HG03571 (cell line): Measurements from ENCODE around the gene PCDHGA3.
"Not testable (repeated sequence)": the region's sequence is repeated elsewhere in the genome, so short reads cannot be mapped to it uniquely, and the experiment has no call there.

ENCODE experiments used
- ATAC-seq: cut with Tn5 transposase; IDR thresholded peaks from one replicate; pipeline ENCODE4 v1.9.1; 2021; ENCODE audit not compliant: unreplicated experiment

Gene PCDHGA3

DNA sequence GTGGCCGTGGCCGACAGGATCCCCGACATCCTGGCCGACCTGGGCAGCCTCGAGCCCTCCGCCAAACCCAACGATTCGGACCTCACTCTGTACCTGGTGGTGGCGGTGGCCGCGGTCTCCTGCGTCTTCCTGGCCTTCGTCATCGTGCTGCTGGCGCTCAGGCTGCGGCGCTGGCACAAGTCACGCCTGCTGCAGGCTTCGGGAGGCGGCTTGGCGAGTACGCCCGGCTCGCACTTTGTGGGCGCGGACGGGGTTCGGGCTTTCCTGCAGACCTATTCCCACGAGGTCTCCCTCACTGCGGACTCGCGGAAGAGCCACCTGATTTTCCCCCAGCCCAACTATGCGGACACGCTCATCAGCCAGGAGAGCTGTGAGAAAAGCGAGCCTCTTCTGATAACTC is 2.4 kb downstream of the PCDHGA3 start:
- ATAC-seq, result not testable (repeated sequence)

DNA sequence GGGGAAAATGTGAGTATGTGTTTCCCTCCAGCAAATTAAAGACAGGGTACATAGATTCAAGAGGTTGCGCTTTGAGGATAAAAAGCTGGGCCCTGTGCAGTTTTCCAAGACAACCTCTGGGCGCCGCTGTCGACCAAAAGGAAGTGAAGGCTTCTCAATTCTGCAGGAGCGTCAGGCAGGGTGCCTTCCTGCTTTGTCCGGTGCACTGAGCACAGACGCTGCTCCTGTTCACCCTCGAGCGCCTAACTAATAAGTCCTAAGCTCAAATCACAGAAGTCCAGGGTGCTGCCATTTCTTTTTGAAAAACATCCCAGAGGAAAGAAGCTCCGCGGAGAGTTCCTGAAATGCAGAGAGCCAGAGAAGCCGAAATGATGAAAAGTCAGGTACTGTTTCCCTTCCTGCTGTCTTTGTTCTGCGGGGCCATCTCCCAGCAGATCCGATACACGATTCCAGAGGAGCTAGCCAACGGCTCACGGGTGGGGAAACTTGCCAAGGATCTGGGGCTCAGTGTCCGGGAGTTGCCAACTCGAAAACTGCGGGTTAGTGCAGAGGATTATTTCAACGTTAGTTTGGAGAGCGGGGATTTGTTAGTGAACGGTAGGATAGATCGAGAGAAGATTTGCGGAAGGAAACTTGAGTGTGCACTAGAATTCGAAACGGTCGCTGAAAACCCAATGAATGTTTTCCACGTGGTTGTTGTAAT is 6.4 kb downstream of the PCDHGA3 start, which contains the start of gene PCDHGB1:
PCDHGB1 (plus strand) TSS at position 183 of the 703 bp plus-strand sequence; CDS start at position 345, 162 bp downstream.
- no peak for ATAC-seq

DNA sequence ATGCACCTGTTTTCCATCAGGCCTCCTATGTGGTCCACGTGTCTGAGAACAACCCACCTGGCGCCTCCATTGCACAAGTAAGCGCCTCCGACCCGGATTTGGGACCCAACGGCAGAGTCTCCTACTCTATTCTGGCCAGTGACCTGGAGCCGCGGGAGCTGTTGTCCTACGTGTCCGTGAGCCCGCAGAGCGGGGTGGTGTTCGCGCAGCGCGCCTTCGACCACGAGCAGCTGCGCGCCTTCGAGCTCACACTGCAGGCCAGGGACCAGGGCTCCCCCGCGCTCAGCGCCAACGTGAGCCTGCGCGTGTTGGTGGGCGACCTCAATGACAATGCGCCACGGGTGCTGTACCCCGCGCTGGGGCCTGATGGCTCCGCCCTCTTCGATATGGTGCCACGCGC is 8.0 kb downstream of the PCDHGA3 start:
- no peak for ATAC-seq

DNA sequence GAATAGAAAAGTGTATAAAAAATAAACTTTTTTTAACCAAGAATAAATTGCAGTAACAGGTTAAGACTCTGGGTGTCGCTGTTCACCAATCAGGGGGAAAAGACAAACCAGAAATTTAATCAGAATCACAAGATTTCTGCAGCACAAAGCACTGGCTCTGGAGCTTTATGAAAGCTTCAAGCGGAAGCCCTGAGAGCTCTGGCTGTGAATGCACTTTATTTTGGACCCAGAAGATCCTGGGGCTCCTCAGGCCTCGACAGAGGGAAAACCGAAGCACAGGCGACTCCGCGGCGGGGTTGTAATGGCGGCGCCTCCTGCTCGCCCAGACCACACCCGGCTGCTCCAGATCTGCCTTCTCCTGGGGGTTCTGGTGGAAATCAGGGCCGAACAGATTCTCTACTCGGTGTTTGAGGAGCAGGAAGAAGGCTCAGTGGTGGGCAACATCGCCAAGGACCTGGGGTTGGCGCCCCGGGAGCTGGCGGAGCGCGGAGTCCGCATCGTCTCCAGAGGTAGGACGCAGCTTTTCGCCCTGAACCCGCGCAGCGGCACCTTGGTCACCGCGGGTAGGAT is 11.4 kb downstream of the PCDHGA3 start, which contains the start of gene PCDHGA4:
PCDHGA4 (plus strand) TSS at position 122 of the 570 bp plus-strand sequence; CDS start at position 209, 87 bp downstream.
- ATAC-seq, result no peak

DNA sequence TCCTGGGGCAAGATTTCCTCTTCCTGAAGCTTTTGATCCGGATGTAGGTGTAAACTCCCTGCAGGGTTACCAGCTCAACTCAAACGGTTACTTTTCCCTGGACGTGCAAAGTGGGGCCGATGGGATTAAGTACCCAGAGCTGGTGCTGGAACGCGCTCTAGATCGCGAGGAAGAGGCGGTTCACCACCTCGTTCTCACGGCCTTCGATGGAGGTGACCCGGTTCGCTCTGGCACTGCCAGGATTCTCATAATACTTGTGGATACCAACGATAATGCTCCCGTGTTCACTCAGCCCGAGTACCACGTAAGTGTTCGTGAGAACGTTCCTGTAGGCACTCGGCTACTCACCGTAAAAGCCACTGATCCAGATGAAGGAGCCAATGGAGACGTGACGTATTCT is 12.0 kb downstream of the PCDHGA3 start:
- no peak for ATAC-seq

DNA sequence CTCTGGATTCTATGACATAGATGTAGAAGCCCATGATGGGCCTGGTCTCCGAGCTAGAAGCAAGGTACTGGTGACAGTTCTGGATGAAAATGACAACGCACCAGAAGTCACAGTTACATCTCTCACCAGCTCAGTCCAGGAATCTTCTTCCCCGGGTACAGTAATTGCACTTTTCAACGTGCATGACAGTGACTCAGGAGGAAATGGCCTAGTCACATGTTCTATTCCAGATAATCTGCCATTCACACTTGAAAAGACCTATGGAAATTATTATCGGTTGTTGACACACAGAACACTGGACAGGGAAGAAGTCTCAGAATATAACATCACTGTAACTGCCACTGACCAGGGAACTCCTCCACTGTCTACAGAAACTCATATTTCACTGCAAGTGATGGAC is 12.5 kb downstream of the PCDHGA3 start:
- no peak for ATAC-seq

DNA sequence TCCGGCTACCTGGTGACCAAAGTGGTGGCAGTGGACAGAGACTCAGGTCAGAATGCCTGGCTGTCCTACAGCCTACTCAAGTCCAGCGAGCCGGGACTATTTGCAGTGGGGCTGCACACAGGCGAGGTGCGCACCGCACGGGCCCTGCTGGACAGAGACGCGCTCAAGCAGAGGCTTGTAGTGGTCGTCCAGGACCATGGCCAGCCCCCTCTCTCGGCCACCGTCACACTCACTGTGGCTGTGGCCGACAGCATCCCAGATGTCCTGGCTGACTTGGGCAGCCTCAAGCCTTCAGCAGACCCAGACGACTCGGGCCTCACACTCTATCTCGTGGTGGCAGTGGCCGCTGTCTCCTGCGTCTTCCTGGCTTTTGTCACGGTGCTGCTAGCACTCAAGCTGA is 13.3 kb downstream of the PCDHGA3 start:
- no peak for ATAC-seq

DNA sequence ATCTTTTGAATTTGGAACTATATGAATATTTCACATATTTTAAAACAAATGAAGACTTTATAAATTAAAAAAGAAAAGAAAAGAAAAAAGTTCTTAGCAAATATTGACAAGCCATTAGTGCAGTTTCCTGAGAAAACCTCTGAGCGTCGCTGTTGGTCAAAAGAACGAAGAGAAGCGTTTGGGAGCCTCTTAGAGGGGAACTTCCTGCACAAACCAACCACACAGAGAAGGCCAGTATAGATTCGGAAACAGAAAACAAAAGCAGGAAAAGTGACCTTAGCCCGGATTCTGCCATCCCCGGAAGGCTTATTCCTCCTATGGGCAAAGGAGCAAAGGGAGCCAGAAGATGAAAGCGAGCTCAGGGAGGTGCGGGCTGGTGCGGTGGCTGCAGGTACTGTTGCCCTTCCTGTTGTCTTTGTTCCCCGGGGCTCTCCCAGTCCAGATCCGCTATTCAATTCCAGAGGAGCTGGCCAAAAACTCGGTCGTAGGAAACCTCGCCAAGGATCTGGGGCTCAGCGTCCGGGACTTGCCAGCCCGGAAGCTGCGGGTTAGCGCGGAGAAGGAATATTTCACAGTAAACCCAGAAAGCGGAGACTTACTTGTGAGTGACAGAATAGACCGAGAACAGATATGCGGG is 16.3 kb downstream of the PCDHGA3 start, which contains the start of gene PCDHGB2:
PCDHGB2 (plus strand) TSS at position 205 of the 637 bp plus-strand sequence; CDS start at position 347, 142 bp downstream.
- ATAC-seq, result no peak

DNA sequence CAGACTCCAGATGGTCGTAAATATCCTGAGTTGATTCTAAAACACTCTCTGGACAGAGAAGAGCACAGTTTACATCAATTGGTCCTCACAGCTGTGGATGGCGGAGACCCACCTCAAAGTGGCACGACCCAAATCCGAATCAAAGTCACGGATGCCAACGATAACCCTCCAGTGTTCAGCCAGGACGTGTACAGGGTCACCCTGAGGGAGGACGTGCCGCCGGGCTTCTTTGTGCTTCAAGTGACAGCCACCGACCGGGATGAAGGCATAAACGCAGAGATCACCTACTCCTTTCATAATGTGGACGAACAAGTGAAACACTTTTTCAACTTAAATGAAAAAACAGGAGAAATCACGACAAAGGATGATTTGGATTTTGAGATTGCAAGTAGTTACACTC is 17.1 kb downstream of the PCDHGA3 start:
- ATAC-seq, result no peak

DNA sequence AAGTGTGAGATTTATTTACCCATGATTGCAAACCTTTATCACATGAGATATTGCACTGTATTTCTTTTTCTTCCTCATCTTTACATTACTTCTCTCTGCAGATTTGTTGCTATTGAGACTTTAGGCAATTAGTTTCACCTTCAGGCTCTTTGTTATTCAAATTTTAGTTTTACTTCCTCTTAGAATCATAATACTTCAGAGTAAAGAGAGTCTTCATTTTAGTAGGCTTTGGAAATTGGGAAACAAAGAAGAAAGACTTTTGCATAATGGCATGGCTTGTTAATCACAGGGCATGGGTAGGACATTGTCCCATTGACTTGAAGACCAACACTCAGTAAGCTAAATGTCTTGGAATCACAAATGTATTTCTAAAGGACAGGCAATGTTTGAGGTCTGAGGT is 19.1 kb downstream of the PCDHGA3 start:
- ATAC-seq, result no peak

DNA sequence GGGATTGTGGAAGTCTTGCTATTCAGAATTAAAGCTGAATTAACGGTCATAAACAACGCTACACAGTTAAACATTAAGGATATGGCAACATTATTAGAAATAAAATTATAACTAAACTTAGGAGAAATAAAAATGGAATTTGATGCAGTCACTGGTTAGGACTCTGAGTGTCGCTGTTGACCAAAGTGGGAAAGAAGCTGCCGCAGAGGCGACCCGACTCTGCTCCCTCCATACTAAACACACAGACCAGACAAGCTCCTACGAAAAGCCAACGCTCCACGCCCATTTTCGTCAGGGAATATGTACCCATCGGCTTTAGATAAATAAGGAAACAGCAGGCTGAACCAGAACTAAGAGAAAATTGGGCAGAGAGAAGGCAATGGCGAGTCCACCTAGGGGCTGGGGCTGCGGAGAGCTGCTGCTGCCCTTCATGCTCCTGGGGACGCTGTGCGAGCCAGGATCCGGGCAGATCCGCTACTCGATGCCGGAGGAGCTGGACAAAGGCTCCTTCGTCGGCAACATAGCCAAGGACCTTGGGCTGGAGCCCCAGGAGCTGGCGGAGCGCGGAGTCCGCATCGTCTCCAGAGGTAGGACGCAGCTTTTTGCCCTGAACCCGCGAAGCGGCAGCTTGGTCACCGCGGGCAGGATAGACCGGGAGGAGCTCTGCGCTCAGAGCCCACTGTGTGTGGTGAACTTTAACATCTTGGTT is 20.5 kb downstream of the PCDHGA3 start, which contains the start of gene PCDHGA5:
PCDHGA5 (plus strand) TSS at position 211 of the 709 bp plus-strand sequence; CDS start at position 380, 169 bp downstream.
- no peak for ATAC-seq

DNA sequence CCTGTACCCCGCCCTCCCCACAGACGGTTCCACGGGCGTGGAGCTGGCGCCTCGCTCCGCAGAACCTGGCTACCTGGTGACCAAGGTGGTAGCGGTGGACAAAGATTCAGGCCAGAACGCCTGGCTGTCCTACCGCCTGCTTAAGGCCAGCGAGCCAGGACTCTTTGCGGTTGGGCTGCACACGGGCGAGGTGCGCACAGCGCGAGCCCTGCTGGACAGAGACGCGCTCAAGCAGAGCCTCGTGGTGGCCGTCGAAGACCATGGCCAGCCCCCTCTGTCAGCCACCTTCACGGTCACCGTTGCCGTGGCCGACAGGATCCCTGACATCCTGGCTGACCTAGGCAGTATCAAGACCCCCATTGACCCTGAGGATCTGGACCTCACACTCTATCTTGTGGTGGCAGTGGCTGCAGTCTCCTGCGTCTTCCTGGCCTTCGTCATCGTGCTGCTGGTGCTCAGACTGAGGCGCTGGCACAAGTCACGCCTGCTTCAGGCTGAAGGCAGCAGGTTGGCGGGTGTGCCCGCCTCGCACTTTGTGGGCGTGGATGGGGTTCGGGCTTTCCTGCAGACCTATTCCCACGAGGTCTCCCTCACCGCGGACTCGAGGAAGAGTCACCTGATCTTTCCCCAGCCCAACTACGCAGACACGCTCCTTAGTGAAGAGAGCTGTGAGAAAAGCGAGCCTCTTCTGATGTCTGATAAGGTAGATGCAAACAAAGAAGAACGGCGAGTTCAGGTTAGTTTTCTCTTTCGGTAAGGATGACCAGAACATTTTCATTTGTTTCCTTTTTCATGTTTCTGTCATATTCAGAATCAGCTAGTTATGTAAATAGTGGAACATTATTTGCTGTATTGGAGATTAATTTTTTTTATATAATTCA is 22.6 kb downstream of the PCDHGA3 start:
- no peak for ATAC-seq

DNA sequence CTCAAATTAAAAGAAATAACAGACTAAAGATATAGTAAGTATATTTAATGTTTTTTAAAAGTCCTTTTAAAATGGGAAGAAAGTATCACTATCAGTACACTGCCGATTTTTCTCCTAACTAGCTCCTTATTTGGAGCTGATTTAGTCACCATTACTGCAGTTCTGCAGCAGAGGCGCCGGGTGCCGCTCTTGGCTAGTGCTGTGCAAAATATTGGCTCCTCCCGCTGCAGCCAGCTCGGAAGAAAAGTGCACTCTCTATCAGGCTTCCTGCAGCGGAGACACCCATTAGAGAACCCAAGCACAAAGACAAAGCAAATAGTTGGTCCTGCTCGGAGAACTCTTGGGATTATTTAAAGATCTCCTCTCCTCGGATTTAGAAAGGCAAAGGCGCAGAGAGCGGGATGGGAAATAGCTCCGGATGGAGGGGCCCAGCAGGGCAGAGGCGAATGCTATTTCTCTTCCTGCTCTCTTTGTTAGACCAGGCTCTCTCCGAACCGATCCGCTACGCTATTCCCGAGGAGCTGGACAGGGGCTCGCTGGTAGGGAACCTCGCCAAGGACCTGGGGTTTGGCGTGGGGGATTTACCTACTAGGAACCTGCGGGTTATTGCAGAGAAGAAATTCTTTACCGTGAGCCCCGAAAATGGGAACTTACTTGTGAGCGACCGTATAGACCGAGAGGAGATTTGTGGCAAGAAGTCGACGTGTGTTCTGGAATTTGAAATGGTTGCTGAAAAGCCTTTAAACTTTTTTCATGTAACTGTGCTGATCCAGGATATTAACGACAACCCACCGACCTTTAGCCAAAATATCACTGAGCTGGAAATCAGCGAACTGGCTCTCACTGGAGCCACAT is 26.6 kb downstream of the PCDHGA3 start, which contains the start of gene PCDHGB3:
PCDHGB3 (plus strand) TSS at position 249 of the 855 bp plus-strand sequence; CDS start at position 402, 153 bp downstream.
- ATAC-seq, result no peak

DNA sequence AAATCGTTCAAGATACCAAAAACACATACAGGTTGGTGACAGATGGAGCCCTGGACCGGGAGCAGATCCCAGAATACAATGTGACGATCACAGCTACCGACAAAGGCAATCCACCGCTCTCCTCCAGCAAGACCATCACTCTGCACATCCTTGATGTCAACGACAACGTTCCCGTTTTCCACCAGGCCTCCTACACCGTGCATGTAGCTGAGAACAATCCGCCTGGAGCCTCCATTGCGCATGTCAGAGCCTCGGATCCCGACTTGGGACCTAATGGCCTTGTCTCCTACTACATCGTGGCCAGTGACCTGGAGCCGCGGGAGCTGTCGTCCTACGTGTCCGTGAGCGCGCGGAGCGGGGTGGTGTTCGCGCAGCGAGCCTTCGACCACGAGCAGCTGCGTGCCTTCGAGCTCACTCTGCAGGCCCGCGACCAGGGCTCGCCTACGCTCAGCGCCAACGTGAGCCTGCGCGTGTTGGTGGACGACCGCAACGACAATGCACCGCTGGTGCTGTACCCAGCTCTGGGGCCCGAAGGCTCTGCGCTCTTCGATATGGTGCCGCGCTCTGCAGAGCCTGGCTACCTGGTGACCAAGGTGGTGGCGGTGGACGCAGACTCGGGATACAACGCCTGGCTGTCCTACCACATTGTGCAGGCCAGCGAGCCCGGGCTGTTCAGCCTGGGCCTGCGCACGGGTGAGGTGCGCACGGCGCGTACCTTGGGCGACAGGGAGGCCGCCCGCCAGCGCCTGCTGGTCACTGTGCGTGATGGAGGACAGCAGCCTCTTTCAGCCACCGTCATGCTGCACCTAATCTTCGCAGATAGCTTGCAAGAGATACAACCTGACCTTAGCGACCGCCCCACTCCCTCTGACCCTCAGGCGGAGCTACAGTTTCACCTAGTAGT is 28.2 kb downstream of the PCDHGA3 start:
- no peak for ATAC-seq

DNA sequence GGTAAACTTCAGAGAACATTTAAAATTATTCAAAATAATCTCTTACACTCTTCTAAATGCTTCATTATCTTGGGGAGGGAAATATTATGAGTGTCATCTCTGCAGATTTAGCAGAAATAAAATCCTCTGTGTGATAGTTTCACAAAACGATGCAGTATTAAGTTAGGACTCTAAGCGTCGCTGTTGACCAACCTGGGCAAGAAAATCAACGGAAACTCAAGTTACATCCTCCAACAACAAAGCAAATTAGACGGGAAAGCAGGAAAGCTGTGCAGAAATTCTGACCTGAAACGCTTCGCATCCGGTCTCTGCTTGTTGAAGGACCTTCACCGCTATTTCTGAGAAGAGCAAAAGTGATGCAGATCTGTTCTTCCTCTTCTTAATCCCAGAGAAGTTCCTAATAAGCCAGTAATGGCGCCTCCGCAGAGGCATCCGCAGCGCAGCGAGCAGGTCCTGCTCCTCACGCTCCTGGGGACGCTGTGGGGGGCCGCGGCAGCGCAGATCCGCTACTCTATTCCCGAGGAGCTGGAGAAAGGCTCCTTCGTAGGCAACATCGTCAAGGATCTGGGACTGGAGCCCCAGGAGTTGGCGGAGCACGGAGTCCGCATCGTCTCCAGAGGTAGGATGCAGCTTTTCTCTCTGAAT is 30.2 kb downstream of the PCDHGA3 start, which contains the start of gene PCDHGA6:
PCDHGA6 (plus strand) TSS at position 219 of the 645 bp plus-strand sequence; CDS start at position 412, 193 bp downstream.
- no peak for ATAC-seq

DNA sequence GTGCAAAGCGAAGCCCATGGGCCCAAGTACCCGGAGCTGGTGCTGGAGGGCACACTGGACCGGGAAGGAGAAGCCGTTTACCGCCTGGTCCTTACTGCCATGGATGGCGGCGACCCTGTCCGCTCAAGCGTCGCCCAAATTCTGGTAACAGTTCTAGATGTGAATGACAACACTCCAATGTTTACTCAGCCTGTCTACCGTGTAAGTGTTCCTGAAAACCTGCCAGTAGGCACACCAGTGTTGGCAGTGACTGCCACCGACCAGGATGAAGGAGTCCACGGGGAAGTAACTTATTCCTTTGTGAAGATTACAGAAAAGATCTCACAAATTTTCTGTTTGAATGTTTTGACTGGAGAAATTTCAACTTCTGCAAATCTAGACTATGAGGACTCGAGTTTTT is 31.0 kb downstream of the PCDHGA3 start:
- ATAC-seq, result no peak

DNA sequence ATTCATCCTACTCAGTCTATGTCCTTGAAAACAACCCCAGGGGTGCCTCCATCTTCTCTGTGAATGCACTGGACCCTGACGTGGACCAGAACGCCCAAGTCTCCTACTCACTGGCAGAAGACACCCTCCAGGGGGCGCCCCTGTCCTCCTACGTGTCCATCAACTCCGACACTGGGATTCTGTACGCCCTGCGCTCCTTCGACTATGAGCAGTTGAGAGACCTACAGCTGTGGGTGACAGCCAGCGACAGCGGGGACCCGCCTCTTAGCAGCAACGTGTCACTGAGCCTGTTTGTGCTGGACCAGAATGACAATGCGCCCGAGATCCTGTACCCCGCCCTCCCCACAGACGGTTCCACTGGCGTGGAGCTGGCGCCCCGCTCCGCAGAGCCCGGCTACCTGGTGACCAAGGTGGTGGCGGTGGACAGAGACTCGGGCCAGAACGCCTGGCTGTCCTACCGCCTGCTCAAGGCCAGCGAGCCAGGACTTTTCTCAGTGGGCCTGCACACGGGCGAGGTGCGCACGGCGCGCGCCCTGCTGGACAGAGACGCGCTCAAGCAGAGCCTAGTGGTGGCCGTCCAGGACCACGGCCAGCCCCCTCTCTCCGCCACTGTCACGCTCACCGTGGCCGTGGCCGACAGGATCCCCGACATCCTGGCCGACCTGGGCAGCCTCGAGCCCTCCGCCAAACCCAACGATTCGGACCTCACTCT is 32.0 kb downstream of the PCDHGA3 start:
- not testable (repeated sequence) for ATAC-seq
